KMS-11 (cell line): Measurements from ENCODE around the gene TM9SF4.

ENCODE experiments used
- H2AFZ ChIP-seq: fragments of 200-600 bp; sonication (generic); 2 replicates; pipeline ENCODE4 v1.6.1; 2016; ENCODE audit warnings: antibody characterized with exemption, mixed run types, low read depth
- H3K27ac ChIP-seq: fragments of 200-600 bp; sonication (generic); 2 replicates; pipeline ENCODE4 v1.6.1; 2016; ENCODE audit warnings: mild to moderate bottlenecking, mixed run types
- H3K27me3 ChIP-seq: fragments of 200-600 bp; sonication (generic); 2 replicates; pipeline ENCODE4 v1.6.1; 2017; ENCODE audit warnings: mild to moderate bottlenecking, low read depth, mixed run types, moderate library complexity; ENCODE audit not compliant: insufficient read depth
- H3K36me3 ChIP-seq: fragments of 200-600 bp; sonication (generic); 2 replicates; pipeline ENCODE4 v1.6.1; 2017; ENCODE audit warnings: mild to moderate bottlenecking, mixed run types; ENCODE audit not compliant: insufficient read depth
- H3K4me1 ChIP-seq: fragments of 200-600 bp; sonication (generic); 2 replicates; pipeline ENCODE4 v1.6.1; 2016; ENCODE audit warnings: mild to moderate bottlenecking, low read depth, mixed run types; ENCODE audit not compliant: poor library complexity, severe bottlenecking
- H3K4me2 ChIP-seq: fragments of 200-600 bp; sonication (generic); 2 replicates; pipeline ENCODE4 v1.7.0; 2016; ENCODE audit warnings: mild to moderate bottlenecking, mixed run types
- H3K4me3 ChIP-seq: fragments of 200-600 bp; sonication (generic); IDR thresholded peaks from 2 replicates; pipeline ENCODE4 v1.6.1; 2017; ENCODE audit warnings: low read depth, low read length, mixed read lengths; ENCODE audit not compliant: insufficient read depth
- H3K79me2 ChIP-seq: fragments of 200-600 bp; sonication (generic); 2 replicates; pipeline ENCODE4 v1.6.1; 2016; ENCODE audit warnings: low read depth, mixed run types; ENCODE audit not compliant: insufficient read depth
- H3K9ac ChIP-seq: fragments of 200-600 bp; sonication (generic); 2 replicates; pipeline ENCODE4 v1.6.1; 2016; ENCODE audit warnings: mild to moderate bottlenecking, mixed run types
- H4K20me1 ChIP-seq: fragments of 200-600 bp; sonication (generic); 2 replicates; pipeline ENCODE4 v1.6.1; 2016; ENCODE audit warnings: mild to moderate bottlenecking, mixed run types; ENCODE audit not compliant: insufficient read depth
- CTCF ChIP-seq: fragments of 200-600 bp; sonication (generic); conservative IDR thresholded peaks from 2 replicates; pipeline ENCODE4 v1.6.1; 2017; ENCODE audit warnings: low read depth, mild to moderate bottlenecking, antibody characterized with exemption, low read length, moderate library complexity, mixed read lengths

TM9SF4 gene

GRCh38 chr20:32083469-32083868 lies 26.0 kb upstream of the TM9SF4 start:
- Histone ChIP-seq H3K4me2 (no peak overlapping the region), H3K36me3 (no peaks in the 10 kb centered on the region), H2AFZ (no peak overlapping the region), H3K4me3 (no peak overlapping the region), H4K20me1 (no peaks in the 10 kb centered on the region), H3K4me1 (peaks cover 14% of the 10 kb centered on the region), H3K27me3 (no peaks in the 10 kb centered on the region), H3K27ac (no peak overlapping the region), H3K9ac (no peak overlapping the region), H3K79me2 (no peaks in the 10 kb centered on the region)
- no peak for TF ChIP-seq CTCF

DNA sequence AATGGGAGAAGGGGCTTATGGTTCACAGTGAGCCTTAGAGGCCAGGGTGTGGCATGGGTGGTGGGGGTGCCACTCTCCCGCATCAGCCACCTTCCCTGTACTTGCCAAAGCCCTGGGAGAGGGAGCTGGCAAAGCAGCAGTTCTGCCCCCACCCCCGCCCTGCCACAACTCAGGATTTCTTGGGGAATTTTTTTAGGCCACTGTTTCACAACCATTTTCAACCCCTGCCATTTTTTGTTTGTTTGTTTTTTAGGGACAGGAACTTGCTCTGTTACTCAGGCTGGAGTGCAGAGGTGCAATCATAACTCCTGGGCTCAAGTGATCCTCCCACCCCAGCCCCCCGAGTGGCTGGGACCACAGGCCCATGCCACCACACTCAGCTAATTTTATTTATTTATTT lies 22.4 kb upstream of the TM9SF4 start:
- H3K4me2 ChIP-seq: no peak overlapping the region
- H3K4me1 ChIP-seq: peaks cover 27% of the 10 kb centered on the region
- TF ChIP-seq CTCF: no peak
- no peaks in the 10 kb centered on the region for H4K20me1 ChIP-seq
- no peak overlapping the region for H3K9ac ChIP-seq
- H2AFZ ChIP-seq: no peak overlapping the region
- H3K27me3 ChIP-seq: no peaks in the 10 kb centered on the region
- H3K36me3 ChIP-seq: no peaks in the 10 kb centered on the region
- no peak overlapping the region for H3K4me3 ChIP-seq
- H3K27ac ChIP-seq: no peak overlapping the region
- no peaks in the 10 kb centered on the region for H3K79me2 ChIP-seq

DNA sequence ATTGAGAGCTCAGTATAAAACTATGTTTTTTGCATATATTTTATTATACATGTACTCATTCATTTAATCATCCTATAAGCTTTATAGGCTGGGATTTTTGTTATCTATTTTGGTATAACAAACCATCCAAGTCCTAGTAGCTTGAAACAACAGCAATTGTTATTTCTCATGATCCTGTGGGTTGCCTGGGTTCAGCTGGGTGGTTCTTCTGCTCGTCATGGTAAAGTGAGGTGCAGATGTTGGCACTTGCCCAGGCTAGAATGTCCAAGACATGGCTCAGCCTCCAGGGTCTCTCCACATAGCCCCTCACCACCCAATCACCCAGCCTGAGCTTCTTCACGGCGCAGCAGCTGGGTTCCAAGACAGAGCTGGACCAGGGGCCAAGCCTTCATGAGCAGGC lies 20.8 kb upstream of the TM9SF4 start:
- H3K4me1 ChIP-seq: peaks cover 29% of the 10 kb centered on the region
- H4K20me1 ChIP-seq: no peaks in the 10 kb centered on the region
- H3K27ac ChIP-seq: no peak overlapping the region
- no peaks in the 10 kb centered on the region for H3K36me3 ChIP-seq
- no peak overlapping the region for H3K9ac ChIP-seq
- H3K4me3 ChIP-seq: no peak overlapping the region
- H2AFZ ChIP-seq: no peak overlapping the region
- H3K79me2 ChIP-seq: no peaks in the 10 kb centered on the region
- no peak for TF ChIP-seq CTCF
- no peak overlapping the region for H3K4me2 ChIP-seq
- H3K27me3 ChIP-seq: no peaks in the 10 kb centered on the region

DNA sequence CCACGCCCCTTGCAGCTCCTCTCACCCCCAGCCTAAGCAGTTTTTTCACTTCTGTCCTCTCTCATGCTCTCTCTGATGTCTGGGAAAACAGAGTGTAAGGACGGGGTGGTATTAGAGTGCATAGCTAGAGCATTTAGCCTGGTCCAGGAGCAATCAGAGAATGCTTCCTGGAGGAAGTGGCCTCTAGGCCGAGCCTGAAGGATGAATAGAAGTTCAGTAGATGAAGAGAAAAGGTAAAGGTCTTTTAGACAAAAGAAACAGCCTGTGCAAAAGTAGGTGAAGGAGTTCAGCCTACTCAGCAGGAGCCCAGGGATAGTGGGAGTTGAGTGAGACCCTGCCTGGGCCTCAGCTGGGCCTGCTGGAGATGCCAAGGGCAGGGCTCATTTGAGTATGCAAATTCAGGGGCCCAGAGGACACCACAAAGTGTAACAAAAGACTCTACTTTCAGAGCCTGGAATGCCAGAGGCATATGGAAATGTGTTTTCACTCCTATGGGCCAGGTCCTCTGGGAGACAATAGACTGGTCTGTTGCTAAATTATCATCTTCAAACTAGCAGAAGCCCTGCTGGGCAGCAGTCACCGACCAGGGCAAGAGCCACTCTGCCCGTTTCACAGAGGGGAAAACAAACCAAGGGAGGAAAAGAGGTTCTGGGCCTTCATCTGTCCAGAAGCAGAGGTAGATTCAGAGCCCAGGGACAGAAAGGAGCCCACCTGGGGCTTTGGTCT lies 19.7 kb upstream of the TM9SF4 start:
- Histone ChIP-seq H4K20me1 (no peaks in the 10 kb centered on the region), H2AFZ (peak overlapping the region; percentile 11; the same call in 1 of the 2 replicates), H3K27me3 (no peaks in the 10 kb centered on the region), H3K4me2 (peak overlapping the region; percentile 34; the same call in 1 of the 2 replicates), H3K79me2 (no peaks in the 10 kb centered on the region), H3K36me3 (no peaks in the 10 kb centered on the region), H3K4me3 (no peak overlapping the region), H3K4me1 (peaks cover 29% of the 10 kb centered on the region), H3K27ac (peak overlapping the region; percentile 24; the same call in 1 of the 2 replicates), H3K9ac (no peak overlapping the region)
- no peak for TF ChIP-seq CTCF
